Measurements from ENCODE around the gene S100PBP.

Gene S100PBP

DNA sequence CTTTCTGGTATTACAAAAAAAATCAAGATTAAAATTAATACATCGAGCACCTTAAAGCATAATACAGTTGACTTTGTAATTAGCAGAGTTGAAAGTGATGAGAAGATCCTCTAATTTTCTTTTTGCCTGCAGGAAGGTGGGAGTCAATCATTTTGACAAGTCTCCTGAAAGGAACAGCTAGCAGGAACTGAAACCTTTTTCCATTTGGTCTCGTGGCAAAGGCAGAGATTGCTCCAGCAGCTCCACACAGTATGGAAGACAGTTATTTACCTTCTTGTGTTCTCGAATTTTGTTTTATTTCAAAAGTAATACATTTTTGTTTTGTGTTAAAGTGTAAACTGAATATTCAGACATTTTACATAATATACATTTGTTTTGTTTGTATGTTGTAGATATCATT lies 7.7 kb downstream of the S100PBP start:
- in situ Hi-C loops (cut with MboI; ENCODE audit: low sequenced_read_pairs): no loop called here
- H3K4me3 ChIP-seq: no peak overlapping the region
- H3K9me3 ChIP-seq: no peaks in the 10 kb centered on the region
- no peaks in the 10 kb centered on the region for H3K4me1 ChIP-seq
- H3K36me3 ChIP-seq (replicated peaks): peaks cover 46% of the 10 kb centered on the region
- H3K27me3 ChIP-seq (ENCODE audit: low read depth): no peaks in the 10 kb centered on the region
- no peak for DNase-seq (ENCODE audit: low spot score in 2 of 2)

DNA sequence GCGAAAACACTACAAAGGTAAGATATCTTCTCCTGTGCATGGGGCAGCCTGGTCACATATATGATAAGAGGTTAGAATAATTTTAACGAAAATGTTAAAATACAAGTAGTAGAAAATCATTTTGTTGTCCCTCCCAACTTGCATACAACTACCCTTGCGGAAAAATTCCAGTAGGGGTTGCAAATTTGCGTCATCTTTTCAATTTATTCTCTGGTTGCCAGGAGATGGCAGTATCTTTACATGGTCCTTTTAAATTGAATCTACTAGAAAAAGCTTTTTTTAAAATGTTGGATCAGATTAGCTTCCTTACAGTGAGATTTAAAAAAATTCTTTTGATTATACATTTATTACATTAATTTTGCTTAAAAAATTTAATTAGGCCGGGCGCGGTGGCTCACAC lies 10.9 kb downstream of the S100PBP start:
- in situ Hi-C loops (cut with MboI; ENCODE audit: low sequenced_read_pairs): no loop called here
- no peaks in the 10 kb centered on the region for H3K27me3 ChIP-seq (ENCODE audit: low read depth)
- H3K4me3 ChIP-seq: no peak overlapping the region
- H3K36me3 ChIP-seq (replicated peaks): peaks cover 70% of the 10 kb centered on the region
- H3K9me3 ChIP-seq: no peaks in the 10 kb centered on the region
- no peaks in the 10 kb centered on the region for H3K4me1 ChIP-seq
- no peak for DNase-seq (ENCODE audit: low spot score in 2 of 2)

- no peak overlapping the region for H3K4me3 ChIP-seq
- no peaks in the 10 kb centered on the region for H3K27me3 ChIP-seq (ENCODE audit: low read depth)
- peaks cover 79% of the 10 kb centered on the region for H3K36me3 ChIP-seq (replicated peaks)
- no peaks in the 10 kb centered on the region for H3K9me3 ChIP-seq
- DNase-seq (ENCODE audit: low spot score in 2 of 2): no peak
- H3K4me1 ChIP-seq: no peaks in the 10 kb centered on the region
- in situ Hi-C loops (cut with MboI; ENCODE audit: low sequenced_read_pairs): no loop called here
Observed at GRCh38 chr1:32830092-32830852, 12.8 kb downstream of the S100PBP start.

GRCh38 chr1:32831878-32832277 lies 14.4 kb downstream of the S100PBP start:
- Histone ChIP-seq H3K27me3 (ENCODE audit: low read depth) (no peaks in the 10 kb centered on the region), H3K9me3 (no peaks in the 10 kb centered on the region), H3K36me3 (replicated peaks) (peaks cover 65% of the 10 kb centered on the region), H3K4me3 (no peak overlapping the region), H3K4me1 (no peaks in the 10 kb centered on the region)
- no peak for DNase-seq (ENCODE audit: low spot score in 2 of 2)
- in situ Hi-C loops (cut with MboI; ENCODE audit: low sequenced_read_pairs): no loop called here

GRCh38 chr1:32848354-32849063 lies 31.1 kb downstream of the S100PBP start:
- Histone ChIP-seq H3K27me3 (ENCODE audit: low read depth) (no peaks in the 10 kb centered on the region), H3K4me3 (no peak overlapping the region), H3K4me1 (no peaks in the 10 kb centered on the region), H3K36me3 (replicated peaks) (peaks cover 41% of the 10 kb centered on the region), H3K9me3 (no peaks in the 10 kb centered on the region)
- no peak for DNase-seq (ENCODE audit: low spot score in 2 of 2)
- in situ Hi-C loops (cut with MboI; ENCODE audit: low sequenced_read_pairs): no loop called here

GRCh38 chr1:32855861-32856617 lies 38.6 kb downstream of the S100PBP start:
- no peaks in the 10 kb centered on the region for H3K9me3 ChIP-seq
- no peak for DNase-seq (ENCODE audit: low spot score in 2 of 2)
- no peak overlapping the region for H3K4me3 ChIP-seq
- no peaks in the 10 kb centered on the region for H3K27me3 ChIP-seq (ENCODE audit: low read depth)
- in situ Hi-C loops (cut with MboI; ENCODE audit: low sequenced_read_pairs): no loop called here
- H3K4me1 ChIP-seq: no peaks in the 10 kb centered on the region
- H3K36me3 ChIP-seq (replicated peaks): peaks cover 55% of the 10 kb centered on the region

DNA sequence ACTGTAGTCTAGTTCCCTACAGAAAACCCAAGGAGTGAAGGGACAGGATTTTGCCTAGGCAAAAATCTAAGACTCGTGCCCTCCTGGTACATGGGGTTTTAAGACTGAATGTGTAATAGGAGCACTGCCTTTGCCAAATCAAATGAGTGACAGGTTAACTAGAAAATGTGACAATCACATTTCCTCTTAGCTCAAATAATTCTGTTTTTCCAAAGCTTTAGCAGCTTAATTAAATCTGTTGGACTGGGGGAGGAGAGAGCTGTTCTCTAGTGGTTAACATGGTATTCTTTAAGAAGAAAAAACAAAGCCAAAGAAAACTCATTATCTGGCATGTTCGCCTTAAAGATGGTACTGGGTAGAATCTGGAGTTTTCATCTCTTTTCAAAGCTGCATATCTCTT lies 40.7 kb downstream of the S100PBP start:
- H3K9me3 ChIP-seq: no peaks in the 10 kb centered on the region
- H3K36me3 ChIP-seq (replicated peaks): peaks cover 43% of the 10 kb centered on the region

GRCh38 chr1:32858791-32859190 lies 41.3 kb downstream of the S100PBP start:
- H3K4me3 ChIP-seq: no peak overlapping the region
- in situ Hi-C loops (cut with MboI; ENCODE audit: low sequenced_read_pairs): no loop called here
- no peaks in the 10 kb centered on the region for H3K4me1 ChIP-seq
- no peak for DNase-seq (ENCODE audit: low spot score in 2 of 2)
- H3K27me3 ChIP-seq (ENCODE audit: low read depth): no peaks in the 10 kb centered on the region
- no peaks in the 10 kb centered on the region for H3K9me3 ChIP-seq
- peaks cover 40% of the 10 kb centered on the region for H3K36me3 ChIP-seq (replicated peaks)

More for the DNA sequence above, 40.7 kb downstream of the S100PBP start:
- Histone ChIP-seq H3K4me3 (no peak overlapping the region), H3K4me1 (no peaks in the 10 kb centered on the region), H3K27me3 (ENCODE audit: low read depth) (no peaks in the 10 kb centered on the region)
- in situ Hi-C loops (cut with MboI; ENCODE audit: low sequenced_read_pairs): no loop called here
- DNase-seq (ENCODE audit: low spot score in 2 of 2): no peak

- peaks cover 32% of the 10 kb centered on the region for H3K36me3 ChIP-seq (replicated peaks)
- in situ Hi-C loops (cut with MboI; ENCODE audit: low sequenced_read_pairs): no loop called here
- no peaks in the 10 kb centered on the region for H3K4me1 ChIP-seq
- no peaks in the 10 kb centered on the region for H3K27me3 ChIP-seq (ENCODE audit: low read depth)
- no peaks in the 10 kb centered on the region for H3K9me3 ChIP-seq
- no peak overlapping the region for H3K4me3 ChIP-seq
- DNase-seq (ENCODE audit: low spot score in 2 of 2): no peak
Observed at GRCh38 chr1:32859915-32860314, 42.5 kb downstream of the S100PBP start.

GRCh38 chr1:32860566-32860965 lies 43.1 kb downstream of the S100PBP start:
- no peak for DNase-seq (ENCODE audit: low spot score in 2 of 2)
- peaks cover 25% of the 10 kb centered on the region for H3K36me3 ChIP-seq (replicated peaks)
- H3K27me3 ChIP-seq (ENCODE audit: low read depth): no peaks in the 10 kb centered on the region
- in situ Hi-C loops (cut with MboI; ENCODE audit: low sequenced_read_pairs): no loop called here
- H3K9me3 ChIP-seq: no peaks in the 10 kb centered on the region
- H3K4me1 ChIP-seq: peaks cover 2% of the 10 kb centered on the region; the same call in 1 of the 2 replicates
- H3K4me3 ChIP-seq: no peak overlapping the region

DNA sequence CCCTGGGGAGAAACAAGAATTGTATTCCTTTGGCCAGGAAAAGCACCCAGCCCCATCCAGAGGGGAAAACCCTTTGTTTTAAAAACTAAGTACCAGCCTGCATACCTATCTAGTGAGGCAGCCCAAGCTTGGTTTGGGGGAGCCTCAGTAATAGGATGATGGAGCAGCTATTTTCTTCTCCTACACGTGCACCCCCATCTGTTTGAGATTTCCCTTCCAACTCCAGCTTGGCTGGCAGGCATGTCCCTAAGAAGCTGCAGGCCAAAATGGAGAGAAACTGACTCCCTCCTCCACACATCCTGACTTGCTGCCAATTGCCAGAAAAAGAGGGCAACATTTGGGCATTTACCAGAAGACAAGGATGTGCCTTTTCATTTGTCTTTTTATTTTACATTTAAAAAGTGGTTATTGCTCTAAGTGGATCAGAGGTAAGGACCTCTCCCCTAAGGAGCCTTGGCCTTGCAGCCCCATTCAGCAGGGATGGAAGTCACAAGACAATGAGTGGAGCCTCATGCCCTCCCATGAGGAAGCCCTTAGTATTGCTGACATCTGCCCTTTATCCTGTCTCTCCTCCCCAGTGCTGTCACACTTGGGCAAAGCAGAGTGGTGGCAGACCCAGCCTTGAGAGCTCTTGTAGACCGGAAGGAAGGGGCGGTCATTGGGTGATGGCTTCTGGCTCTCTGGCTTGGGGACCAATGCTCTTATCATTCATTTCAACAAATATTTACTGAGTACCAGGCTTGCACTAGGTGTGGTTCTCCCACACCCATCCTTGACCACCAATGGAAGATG lies 44.6 kb downstream of the S100PBP start:
- no peak for DNase-seq (ENCODE audit: low spot score in 2 of 2)
- in situ Hi-C loops (cut with MboI; ENCODE audit: low sequenced_read_pairs): no loop called here
- Histone ChIP-seq H3K9me3 (no peaks in the 10 kb centered on the region), H3K4me1 (peaks cover 13% of the 10 kb centered on the region), H3K36me3 (replicated peaks) (peaks cover 19% of the 10 kb centered on the region), H3K4me3 (no peak overlapping the region), H3K27me3 (ENCODE audit: low read depth) (no peaks in the 10 kb centered on the region)

GRCh38 chr1:32863218-32863880 lies 45.9 kb downstream of the S100PBP start:
- peaks cover 10% of the 10 kb centered on the region for H3K36me3 ChIP-seq (replicated peaks)
- DNase-seq (ENCODE audit: low spot score in 2 of 2): no peak
- no peaks in the 10 kb centered on the region for H3K9me3 ChIP-seq
- H3K4me1 ChIP-seq: peaks cover 13% of the 10 kb centered on the region
- no peaks in the 10 kb centered on the region for H3K27me3 ChIP-seq (ENCODE audit: low read depth)
- no peak overlapping the region for H3K4me3 ChIP-seq
- in situ Hi-C loops (cut with MboI; ENCODE audit: low sequenced_read_pairs): no loop called here

DNA sequence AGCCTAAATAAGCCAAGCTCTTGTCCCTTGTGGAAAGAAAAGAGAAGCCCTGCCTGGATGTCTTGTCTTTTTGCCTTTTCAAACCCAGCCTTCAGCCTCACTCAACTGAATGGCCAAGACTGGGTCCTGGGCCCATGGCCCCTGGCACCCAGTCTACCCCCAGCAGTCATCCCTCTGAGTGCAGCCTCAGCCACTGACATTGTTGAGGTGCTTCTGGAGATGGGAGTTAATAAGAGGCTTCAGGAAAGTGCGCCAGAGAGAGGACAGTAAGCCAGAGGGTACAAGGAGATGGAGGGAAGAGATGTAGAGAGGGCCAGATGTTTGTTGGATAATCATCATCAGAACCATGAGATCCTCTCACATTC lies 46.4 kb downstream of the S100PBP start:
- no peak overlapping the region for H3K4me3 ChIP-seq
- H3K4me1 ChIP-seq: peaks cover 13% of the 10 kb centered on the region
- DNase-seq (ENCODE audit: low spot score in 2 of 2): no peak
- no peaks in the 10 kb centered on the region for H3K9me3 ChIP-seq
- H3K36me3 ChIP-seq (replicated peaks): peaks cover 6% of the 10 kb centered on the region; the same call in 1 of the 2 replicates
- in situ Hi-C loops (cut with MboI; ENCODE audit: low sequenced_read_pairs): no loop called here
- no peaks in the 10 kb centered on the region for H3K27me3 ChIP-seq (ENCODE audit: low read depth)
